ENCODE results near the gene STOML2. TPM values are rescaled to one million over a fixed set of nuclear protein-coding genes. Genes with fewer than 3 reads are reported as not detected.

STOML2 gene
- total and polyA plus RNA-seq, 4 experiments from 2014 or later: 42.9 to 140 (median 68.9) TPM

- Mint-ChIP-seq H3K4me3 (no peak overlapping the region), H3K27me3 (no peaks in the 10 kb centered on the region), H3K27ac (peak overlapping the region in 1 of 7 donors; percentile 14), H3K36me3 (peaks cover 0 to 9% of the 10 kb centered on the region in 2 donors), H3K4me1 (peaks cover 28 to 59% (median 38%) of the 10 kb centered on the region in 4 donors), H3K9me3 (no peaks in the 10 kb centered on the region)
- Histone ChIP-seq H3K9me3 (ENCODE audit: control insufficient read depth in 1 of 2, low read length in 2 of 2) (no peaks in the 10 kb centered on the region), H3K4me1 (ENCODE audit: insufficient read depth, low read length) (peaks cover 39% of the 10 kb centered on the region), H3K27me3 (ENCODE audit: insufficient read depth, low read length) (no peaks in the 10 kb centered on the region), H3K27ac (ENCODE audit: low read depth, low read length) (no peak overlapping the region), H3K4me3 (ENCODE audit: low read length in 2 of 2) (no peak overlapping the region), H3K36me3 (ENCODE audit: insufficient read depth, low read length) (no peaks in the 10 kb centered on the region)
- DNase-seq: no peak
- intact Hi-C loops (cut with micrococcal nuclease): loop anchor here (10.0 kb wide), 2 partner anchors 410 to 740 kb away; partner anchors contain the start of genes CCL27, HINT2 and SPAG8
- CTCF ChIA-PET (ENCODE audit: partially characterized antibody): no interaction called here
- POLR2A ChIA-PET (ENCODE audit: partially characterized antibody): no interaction called here
Observed at GRCh38 chr9:35074791-35075190, 28.1 kb downstream of the STOML2 start.

DNA sequence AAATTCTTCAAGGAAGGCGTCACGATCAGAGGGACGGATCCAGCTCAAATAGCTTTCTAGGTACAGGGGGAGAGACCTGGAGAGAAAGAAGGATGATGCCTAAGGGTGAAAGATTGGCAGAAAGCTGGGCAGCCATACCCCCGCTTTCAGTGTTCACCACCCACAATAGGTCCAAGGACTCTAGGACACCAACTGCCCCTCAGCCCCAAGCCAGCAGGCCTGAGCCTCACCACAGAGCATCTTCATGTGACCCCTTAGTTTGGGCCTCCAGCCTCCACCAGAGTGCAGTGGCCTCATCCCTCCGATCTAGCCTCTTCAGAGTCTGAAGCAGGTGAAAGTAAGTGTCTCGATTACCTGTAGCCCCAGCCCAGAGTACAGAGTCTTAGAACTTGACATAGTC is 28.8 kb downstream of the STOML2 start:
- Histone ChIP-seq H3K9me3 (ENCODE audit: control insufficient read depth in 1 of 2, low read length in 2 of 2) (no peaks in the 10 kb centered on the region), H3K4me1 (ENCODE audit: insufficient read depth, low read length) (peaks cover 43% of the 10 kb centered on the region), H3K4me3 (ENCODE audit: low read length in 2 of 2) (no peak overlapping the region), H3K27me3 (ENCODE audit: insufficient read depth, low read length) (no peaks in the 10 kb centered on the region), H3K36me3 (ENCODE audit: insufficient read depth, low read length) (no peaks in the 10 kb centered on the region), H3K27ac (ENCODE audit: low read depth, low read length) (no peak overlapping the region)
- Mint-ChIP-seq H3K36me3 (peaks cover 0 to 9% of the 10 kb centered on the region in 2 donors), H3K4me3 (peak overlapping the region in 1 of 8 donors; percentile 26), H3K27me3 (no peaks in the 10 kb centered on the region), H3K9me3 (no peaks in the 10 kb centered on the region), H3K27ac (peak overlapping the region in 2 of 7 donors; percentile 13 to 14), H3K4me1 (peaks cover 31 to 59% (median 41%) of the 10 kb centered on the region in 4 donors)
- DNase-seq: no peak
- intact Hi-C loops (cut with micrococcal nuclease): loop anchor here (10.0 kb wide), 2 partner anchors 409 to 741 kb away; partner anchors contain the start of genes CCL27, HINT2 and SPAG8
- CTCF ChIA-PET (ENCODE audit: partially characterized antibody): no interaction called here
- POLR2A ChIA-PET (ENCODE audit: partially characterized antibody): interaction anchor here (3.2 kb wide), 1 partner anchor 84 kb away, joined by 19 read pairs; the partner anchor contains the start of gene DNAJB5

GRCh38 chr9:35073279-35073612 is 29.7 kb downstream of the STOML2 start:
- DNase-seq: no peak
- intact Hi-C loops (cut with micrococcal nuclease): loop anchor here (10.0 kb wide), 2 partner anchors 408 to 742 kb away; partner anchors contain the start of genes CCL27, HINT2 and SPAG8
- H3K4me1 ChIP-seq (ENCODE audit: insufficient read depth, low read length): peaks cover 43% of the 10 kb centered on the region
- no peaks in the 10 kb centered on the region for H3K36me3 ChIP-seq (ENCODE audit: insufficient read depth, low read length)
- no peaks in the 10 kb centered on the region for H3K9me3 ChIP-seq (ENCODE audit: control insufficient read depth in 1 of 2, low read length in 2 of 2)
- Mint-ChIP-seq H3K27me3 (no peaks in the 10 kb centered on the region), H3K4me3 (peak overlapping the region; percentile 81 to 95 (median 92)), H3K4me1 (peaks cover 33 to 59% (median 41%) of the 10 kb centered on the region in 4 donors), H3K9me3 (no peaks in the 10 kb centered on the region), H3K36me3 (peaks cover 4 to 17% of the 10 kb centered on the region in 2 donors), H3K27ac (peak overlapping the region; percentile 81 to 100 (median 97))
- ChIA-PET CTCF (ENCODE audit: partially characterized antibody) (interaction anchor here (2.9 kb wide), 1 partner anchor 22 kb away, joined by 23 read pairs; the partner anchor contains the start of gene PIGO), POLR2A (ENCODE audit: partially characterized antibody) (interaction anchor here (2.9 to 3.2 kb wide), 3 partner anchors 30 to 84 kb away, joined by 19 to 51 read pairs (median 32); partner anchors contain the start of genes DNAJB5 and STOML2)
- H3K27ac ChIP-seq (ENCODE audit: low read depth, low read length): peak overlapping the region; percentile 94
- H3K27me3 ChIP-seq (ENCODE audit: insufficient read depth, low read length): no peaks in the 10 kb centered on the region
- peak overlapping the region; percentile 37 to 55 for H3K4me3 ChIP-seq (ENCODE audit: low read length in 2 of 2)

DNA sequence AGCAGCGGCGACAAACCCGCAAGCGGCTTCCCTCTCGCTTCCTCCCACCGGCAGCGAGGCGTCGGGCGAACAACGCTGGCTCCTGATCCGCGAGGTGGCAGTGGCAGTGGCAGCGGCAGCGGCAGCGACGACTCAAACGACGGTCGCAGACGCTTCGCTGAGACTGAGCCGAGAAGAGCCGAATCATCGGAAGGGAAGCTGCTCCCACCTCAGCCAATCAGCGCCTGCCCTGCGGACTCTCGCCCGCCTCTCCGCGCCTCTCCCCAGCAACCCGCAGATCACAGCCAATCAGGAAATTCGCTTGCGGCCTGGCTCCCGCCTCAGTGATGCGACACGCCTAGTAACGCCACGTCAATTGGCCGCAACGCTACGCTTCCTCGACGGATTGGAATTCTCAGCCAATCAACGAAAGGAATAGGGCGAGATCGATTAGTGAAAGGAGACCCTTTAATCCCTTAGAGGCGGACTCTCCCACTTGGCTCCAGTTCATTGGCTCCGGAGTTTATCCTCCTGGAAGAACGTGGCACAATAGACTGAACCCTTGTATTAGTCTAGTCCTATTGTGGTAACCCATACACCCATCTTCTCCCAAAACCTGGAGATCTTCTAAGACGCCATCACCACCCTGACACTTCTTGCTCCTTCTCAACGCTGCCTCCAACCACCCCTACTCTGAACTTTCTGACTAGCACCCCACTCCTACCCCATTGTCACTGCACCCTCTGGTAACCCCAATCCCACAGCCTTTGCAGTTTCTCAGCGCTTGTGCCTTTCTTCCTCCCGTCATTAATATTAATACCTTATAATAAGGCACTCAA is 30.3 kb downstream of the STOML2 start, which contains the start of gene VCP:
Gene VCP (minus strand): TSS at position 165 of the 818 bp plus-strand sequence. CDS start 272 bp downstream, outside the sequence.
- Histone ChIP-seq H3K4me1 (ENCODE audit: insufficient read depth, low read length) (peaks cover 46% of the 10 kb centered on the region), H3K27ac (ENCODE audit: low read depth, low read length) (peak within 1 kb of the TSS; percentile 94), H3K4me3 (ENCODE audit: low read length in 2 of 2) (peak within 1 kb of the TSS; percentile 82 to 83), H3K9me3 (ENCODE audit: control insufficient read depth in 1 of 2, low read length in 2 of 2) (no peaks in the 10 kb centered on the region), H3K27me3 (ENCODE audit: insufficient read depth, low read length) (no peaks in the 10 kb centered on the region), H3K36me3 (ENCODE audit: insufficient read depth, low read length) (peaks cover 4% of the 10 kb centered on the region)
- Mint-ChIP-seq H3K36me3 (peaks cover 8 to 23% of the 10 kb centered on the region in 2 donors), H3K27me3 (no peaks in the 10 kb centered on the region), H3K27ac (peak within 1 kb of the TSS; percentile 81 to 100 (median 97)), H3K4me1 (peaks cover 35 to 59% (median 45%) of the 10 kb centered on the region in 4 donors), H3K4me3 (peak within 1 kb of the TSS; percentile 81 to 95 (median 92)), H3K9me3 (no peaks in the 10 kb centered on the region)
- intact Hi-C loops (cut with micrococcal nuclease): loop anchor here (1.0 to 10.0 kb wide), 8 partner anchors 8 to 742 kb away; partner anchors contain the start of genes CCL27, DNAJB5, HINT2 and PIGO
- DNase-seq: peak; percentile 97 to 99 (median 98)
- ChIA-PET CTCF (ENCODE audit: partially characterized antibody) (interaction anchor here (0.6 to 2.9 kb wide), 5 partner anchors 19 to 46 kb away, joined by 3 to 23 read pairs (median 5); partner anchors contain the start of gene PIGO), POLR2A (ENCODE audit: partially characterized antibody) (interaction anchor here (0.6 to 6.8 kb wide), 18 partner anchors 8 to 1914 kb away, joined by 3 to 69 read pairs (median 4); partner anchors contain the start of genes ATOSB, DNAI1, DNAJB5 and FAM219A)

- Histone ChIP-seq H3K36me3 (ENCODE audit: insufficient read depth, low read length) (peaks cover 11% of the 10 kb centered on the region), H3K4me1 (ENCODE audit: insufficient read depth, low read length) (peaks cover 52% of the 10 kb centered on the region), H3K27me3 (ENCODE audit: insufficient read depth, low read length) (no peaks in the 10 kb centered on the region), H3K9me3 (ENCODE audit: control insufficient read depth in 1 of 2, low read length in 2 of 2) (no peaks in the 10 kb centered on the region), H3K4me3 (ENCODE audit: low read length in 2 of 2) (peak overlapping the region; percentile 82 to 83), H3K27ac (ENCODE audit: low read depth, low read length) (peak overlapping the region; percentile 94)
- peak overlapping the region; percentile 81 to 95 (median 92) for H3K4me3 Mint-ChIP-seq
- H3K4me1 Mint-ChIP-seq: peaks cover 41 to 59% (median 51%) of the 10 kb centered on the region in 4 donors
- intact Hi-C loops (cut with micrococcal nuclease): loop anchor here (1.0 to 10.0 kb wide), 9 partner anchors 8 to 743 kb away; partner anchors contain the start of genes CCL27, DNAJB5, HINT2 and PIGO
- H3K36me3 Mint-ChIP-seq: peaks cover 15 to 31% of the 10 kb centered on the region in 2 donors
- H3K9me3 Mint-ChIP-seq: no peaks in the 10 kb centered on the region
- H3K27me3 Mint-ChIP-seq: no peaks in the 10 kb centered on the region
- peak; percentile 72 to 80 (median 79) for DNase-seq
- ChIA-PET CTCF (ENCODE audit: partially characterized antibody) (interaction anchor here (0.6 to 4.5 kb wide), 12 partner anchors 8 to 51 kb away, joined by 3 to 23 read pairs (median 4); partner anchors contain the start of genes FANCG and PIGO), POLR2A (ENCODE audit: partially characterized antibody) (interaction anchor here (0.6 to 6.8 kb wide), 24 partner anchors 9 to 1913 kb away, joined by 3 to 69 read pairs (median 4); partner anchors contain the start of genes ATOSB, DNAJB5, FANCG and PIGO)
- H3K27ac Mint-ChIP-seq: peak overlapping the region; percentile 81 to 100 (median 97)
Observed at GRCh38 chr9:35071814-35072460, 31.0 kb downstream of the STOML2 start.
